Caco-2 (cell line): ENCODE results near the gene GPC6. TPM values are rescaled to one million over a fixed set of nuclear protein-coding genes. Genes with fewer than 3 reads are reported as not detected.

Experiments
- BruUV-seq: library from RNA; stranded (reverse); fragments of 400-500 nt; replicated peaks from 2 replicates; lab custom pipeline; 2021; lab: Mats Ljungman, UMichigan
- CTCF ChIA-PET: fragments of 300-600 bp; sonication (Branson Sonifier 250); formaldehyde crosslinking; loops from one replicate; lab custom pipeline; 2022; ENCODE audit warnings: antibody characterized with exemption; lab: Charles Lee
- POLR2A ChIA-PET: fragments of 300-600 bp; sonication (Branson Sonifier 250); formaldehyde crosslinking; loops from one replicate; lab custom pipeline; 2022; ENCODE audit warnings: antibody characterized with exemption; lab: Charles Lee
- DNase-seq, 2 experiments: peaks; one replicate each; pipeline versions ENCODE4 v3.0.0 to v3.0.0-alpha.2; 2020 to 2022
- H3K27me3 ChIP-seq: replicated peaks from 2 replicates; pipeline ENCODE4 v1.6.0; 2011; ENCODE audit warnings: low read length; ENCODE audit not compliant: control insufficient read depth, insufficient read depth
- H3K36me3 ChIP-seq: 2 replicates; pipeline ENCODE4 v1.5.1; 2011; ENCODE audit warnings: low read length; ENCODE audit not compliant: control insufficient read depth, insufficient read depth
- H3K4me1 ChIP-seq: fragments of 250-450 bp; sonication (Bioruptor Pico); 2 replicates; pipeline ENCODE4 v1.5.1; 2020; ENCODE audit warnings: mild to moderate bottlenecking
- H3K4me3 ChIP-seq: 2 replicates; pipeline ENCODE4 v1.5.1; 2011; ENCODE audit warnings: low read depth, mild to moderate bottlenecking, control low read depth, low read length
- H3K9me3 ChIP-seq: fragments of 250-450 bp; sonication (Bioruptor Pico); 2 replicates; pipeline ENCODE4 v1.5.1; 2020; ENCODE audit warnings: mild to moderate bottlenecking, moderate library complexity
- H3K27ac Mint-ChIP-seq: one replicate; pipeline ENCODE4 v1.8.0; 2022; ENCODE audit warnings: mixed read lengths; ENCODE audit not compliant: unreplicated experiment
- H3K27me3 Mint-ChIP-seq: one replicate; pipeline ENCODE4 v1.8.0; 2022; ENCODE audit warnings: mixed read lengths; ENCODE audit not compliant: insufficient read depth, unreplicated experiment
- H3K36me3 Mint-ChIP-seq: one replicate; pipeline ENCODE4 v1.8.0; 2022; ENCODE audit warnings: mild to moderate bottlenecking, mixed read lengths; ENCODE audit not compliant: insufficient read depth, unreplicated experiment
- H3K4me1 Mint-ChIP-seq: one replicate; pipeline ENCODE4 v1.8.0; 2022; ENCODE audit warnings: low read depth, mixed read lengths; ENCODE audit not compliant: unreplicated experiment
- H3K4me3 Mint-ChIP-seq: one replicate; pipeline ENCODE4 v1.8.0; 2022; ENCODE audit warnings: mild to moderate bottlenecking, moderate library complexity, mixed read lengths; ENCODE audit not compliant: unreplicated experiment
- H3K9me3 Mint-ChIP-seq: one replicate; pipeline ENCODE4 v1.8.0; 2022; ENCODE audit warnings: mixed read lengths; ENCODE audit not compliant: unreplicated experiment
- CTCF ChIP-seq, 2 experiments: fragments of 200-600 bp in 1 of 2; IDR thresholded peaks; 1 replicate in 1 of 2; 2 replicates in 1 of 2; pipeline versions ENCODE4 v1.5.1 to v1.8.0; 2011 to 2022; ENCODE audit warnings: antibody characterized with exemption in 1 of 2, control low read depth in 1 of 2, inconsistent platforms in 1 of 2, low read depth in 1 of 2, low read length in 1 of 2, mild to moderate bottlenecking in 1 of 2, moderate library complexity in 1 of 2; ENCODE audit not compliant: insufficient read depth in 1 of 2, severe bottlenecking in 1 of 2, unreplicated experiment in 1 of 2
- intact Hi-C: fragments of 100-400 bp; cut with micrococcal nuclease; formaldehyde crosslinking; loops from one replicate; pipeline ENCODE4 v1.10.0; 2022; ENCODE audit not compliant: unreplicated experiment
- total RNA-seq: library from RNA; stranded (reverse); gene quantifications from 2 replicates; pipeline ENCODE4 v1.2.3, GENCODE V29; 2022

Gene GPC6
- total RNA-seq, 1 experiment from 2014 or later, result 0.16 TPM

DNA sequence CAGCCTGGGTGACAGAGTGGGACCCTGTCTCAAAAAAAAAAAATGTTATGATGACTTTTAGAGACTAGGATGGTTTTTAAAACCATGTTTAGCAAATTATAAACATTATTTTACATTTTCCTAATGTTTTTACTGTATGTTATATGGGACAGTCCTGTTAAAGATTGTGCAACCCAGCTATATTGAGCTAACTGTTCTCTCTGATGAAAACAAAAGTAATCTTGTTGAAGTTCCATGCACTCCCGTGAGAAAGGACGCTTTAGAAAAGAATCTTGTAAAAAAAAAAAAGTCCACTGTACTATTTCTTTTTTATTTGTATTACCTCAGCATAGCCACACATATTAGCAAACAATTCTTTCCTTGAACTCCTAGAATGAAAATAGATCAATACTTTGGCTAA is 801.6 kb downstream of the GPC6 start:
- Mint-ChIP-seq H3K27me3 (peaks cover 3% of the 10 kb centered on the region), H3K36me3 (no peaks in the 10 kb centered on the region), H3K4me1 (no peaks in the 10 kb centered on the region), H3K9me3 (no peaks in the 10 kb centered on the region), H3K4me3 (no peak overlapping the region), H3K27ac (no peak overlapping the region)
- Histone ChIP-seq H3K36me3 (no peaks in the 10 kb centered on the region), H3K4me1 (no peaks in the 10 kb centered on the region), H3K9me3 (no peaks in the 10 kb centered on the region), H3K27me3 (no peaks in the 10 kb centered on the region), H3K4me3 (no peak overlapping the region)
- no peak for TF ChIP-seq CTCF (IDR thresholded peaks at IDR 0.05; ENCODE audit: insufficient read depth in 1 of 2, low read depth in 1 of 2, low read length in 1 of 2, severe bottlenecking in 1 of 2, unreplicated experiment in 1 of 2)
- CTCF ChIA-PET, result no interaction called here
- no peak for DNase-seq
- intact Hi-C loops, result no loop called here
- BruUV-seq, result no TSS peak
- POLR2A ChIA-PET, result no interaction called here

DNA sequence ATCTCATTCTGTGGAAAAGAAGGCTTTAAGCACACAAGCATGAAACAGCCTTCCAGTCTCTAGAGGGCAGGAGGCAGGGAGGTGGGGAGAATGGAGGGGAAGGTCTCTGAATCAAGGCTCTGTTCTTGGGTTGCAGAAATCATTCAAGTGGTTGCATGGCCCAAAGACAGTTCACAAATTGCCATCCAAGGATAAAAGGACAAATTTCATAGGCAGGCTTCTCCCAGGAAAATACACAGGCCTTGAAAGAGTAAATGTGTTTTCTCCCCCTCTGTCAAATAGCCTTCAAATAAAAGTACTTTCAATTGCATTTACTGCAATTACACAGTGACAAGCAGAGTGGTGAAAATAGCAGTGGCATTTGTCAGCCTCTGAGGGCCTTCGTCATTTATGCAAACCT is 802.0 kb downstream of the GPC6 start:
- Mint-ChIP-seq H3K27ac (no peak overlapping the region), H3K9me3 (no peaks in the 10 kb centered on the region), H3K27me3 (peaks cover 3% of the 10 kb centered on the region), H3K36me3 (no peaks in the 10 kb centered on the region), H3K4me1 (no peaks in the 10 kb centered on the region), H3K4me3 (no peak overlapping the region)
- no TSS peak for BruUV-seq
- H3K36me3 ChIP-seq, result no peaks in the 10 kb centered on the region
- H3K9me3 ChIP-seq, result no peaks in the 10 kb centered on the region
- POLR2A ChIA-PET, result no interaction called here
- CTCF ChIA-PET, result no interaction called here
- no peak for TF ChIP-seq CTCF (IDR thresholded peaks at IDR 0.05; ENCODE audit: insufficient read depth in 1 of 2, low read depth in 1 of 2, low read length in 1 of 2, severe bottlenecking in 1 of 2, unreplicated experiment in 1 of 2)
- intact Hi-C loops, result no loop called here
- no peaks in the 10 kb centered on the region for H3K27me3 ChIP-seq
- no peak for DNase-seq
- H3K4me1 ChIP-seq, result no peaks in the 10 kb centered on the region
- no peak overlapping the region for H3K4me3 ChIP-seq

- CTCF ChIA-PET, result no interaction called here
- no peak for DNase-seq
- Histone ChIP-seq H3K9me3 (no peaks in the 10 kb centered on the region), H3K4me3 (no peak overlapping the region), H3K36me3 (no peaks in the 10 kb centered on the region), H3K4me1 (no peaks in the 10 kb centered on the region), H3K27me3 (no peaks in the 10 kb centered on the region)
- BruUV-seq, result no TSS peak
- Mint-ChIP-seq H3K36me3 (no peaks in the 10 kb centered on the region), H3K9me3 (no peaks in the 10 kb centered on the region), H3K4me1 (no peaks in the 10 kb centered on the region), H3K27me3 (peaks cover 5% of the 10 kb centered on the region), H3K4me3 (no peak overlapping the region), H3K27ac (no peak overlapping the region)
- intact Hi-C loops, result no loop called here
- TF ChIP-seq CTCF (IDR thresholded peaks at IDR 0.05; ENCODE audit: insufficient read depth in 1 of 2, low read depth in 1 of 2, low read length in 1 of 2, severe bottlenecking in 1 of 2, unreplicated experiment in 1 of 2), result no peak
- POLR2A ChIA-PET, result no interaction called here
These were observed 804.0 kb downstream of the GPC6 start for GRCh38 chr13:94030415-94031119.
